GM21423 (cell line): ENCODE results near the gene STK32A.

Source experiments
- ATAC-seq: cut with Tn5 transposase; IDR thresholded peaks from one replicate; pipeline ENCODE4 v1.9.1; 2021; ENCODE audit warnings: mild to moderate bottlenecking, moderate library complexity; ENCODE audit not compliant: unreplicated experiment

Gene STK32A

DNA sequence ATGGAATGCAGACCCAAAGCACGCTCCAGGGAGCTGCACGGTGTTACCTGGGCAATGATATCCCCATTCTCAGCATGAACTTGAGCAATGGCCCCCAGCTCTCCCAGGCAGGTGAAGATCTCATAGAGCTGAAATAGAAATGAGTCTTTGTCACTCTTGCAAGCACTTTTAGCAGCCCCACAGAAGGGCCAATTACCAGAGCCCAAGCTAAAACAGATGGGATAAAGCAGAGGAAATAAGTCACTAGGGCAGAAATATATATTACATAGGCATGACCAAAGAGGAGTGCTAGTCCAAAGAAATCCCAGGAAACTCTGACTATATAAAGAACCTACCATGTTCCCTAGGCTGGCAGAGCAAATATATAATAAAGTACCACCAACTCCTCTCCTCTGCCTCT lies 177.7 kb downstream of the STK32A start:
- no peak for ATAC-seq

DNA sequence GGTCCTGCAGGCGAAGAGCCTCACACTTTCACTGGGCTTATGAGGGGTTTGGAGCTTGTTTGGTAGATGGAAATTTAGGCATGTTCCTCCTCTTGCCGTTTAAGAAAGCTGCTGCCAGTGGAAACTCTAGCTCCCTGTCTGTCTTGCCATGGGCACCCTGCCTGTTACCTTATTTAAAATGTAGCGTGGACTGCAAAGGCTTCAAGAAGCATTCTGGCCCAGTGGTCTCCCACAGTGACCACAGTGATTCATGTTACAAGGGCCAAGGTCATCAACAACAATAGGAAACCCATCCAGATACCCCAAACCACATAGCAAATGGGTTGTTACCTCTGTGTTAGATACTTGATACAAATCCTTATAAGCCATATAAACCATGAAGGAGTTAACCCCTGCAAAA lies 178.4 kb downstream of the STK32A start:
- no peak for ATAC-seq

DNA sequence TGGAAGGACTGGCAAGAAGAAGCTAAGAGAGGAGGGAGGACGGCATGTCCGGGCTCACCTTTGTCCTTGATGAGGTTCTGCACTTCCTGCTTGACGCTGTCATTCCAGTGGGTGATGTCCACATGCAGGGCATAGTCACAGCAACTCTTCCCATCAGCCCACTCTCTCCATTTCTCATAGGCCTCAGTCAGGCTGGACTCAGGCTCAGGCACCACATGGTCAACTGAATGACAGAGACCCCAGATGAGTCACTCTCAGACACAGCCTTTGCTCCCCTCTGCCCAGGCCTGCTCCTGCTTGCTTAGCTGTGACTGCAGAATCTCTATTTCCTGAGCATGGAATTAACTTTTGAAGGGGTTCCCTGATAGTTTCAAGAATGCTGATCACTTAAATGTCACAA lies 180.8 kb downstream of the STK32A start:
- no peak for ATAC-seq

DNA sequence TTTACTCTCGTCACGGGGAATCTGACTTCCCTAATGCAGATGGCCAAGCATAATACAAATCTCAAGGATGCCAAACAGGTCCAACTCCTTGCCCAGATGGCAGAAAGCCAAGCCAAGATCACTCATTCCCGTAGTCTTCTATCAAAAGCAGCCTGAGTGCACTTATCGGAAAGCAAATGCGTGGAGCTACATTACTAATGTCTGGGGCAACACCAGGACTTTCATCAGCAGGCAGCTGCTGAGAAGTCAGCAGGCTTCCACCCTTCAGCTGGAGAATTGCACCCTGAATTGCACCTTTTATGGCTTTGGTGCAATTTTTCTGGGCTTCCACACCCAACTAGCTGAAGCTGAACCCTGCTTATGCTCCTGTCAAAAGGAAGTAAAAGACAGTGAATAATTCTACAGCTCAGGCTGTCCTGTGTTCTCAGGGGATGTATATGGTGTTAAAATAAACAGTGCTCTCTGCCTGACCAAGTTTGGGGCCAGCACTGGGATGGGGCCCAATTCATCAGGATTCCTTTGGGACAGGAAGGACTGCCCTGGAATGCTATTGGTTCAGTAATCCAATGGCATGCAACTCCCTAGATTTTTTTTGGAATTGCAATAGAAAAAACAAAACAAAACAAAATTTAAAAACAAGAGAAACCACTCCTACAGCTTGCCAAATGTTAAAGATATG lies 182.4 kb downstream of the STK32A start:
- ATAC-seq = no peak

DNA sequence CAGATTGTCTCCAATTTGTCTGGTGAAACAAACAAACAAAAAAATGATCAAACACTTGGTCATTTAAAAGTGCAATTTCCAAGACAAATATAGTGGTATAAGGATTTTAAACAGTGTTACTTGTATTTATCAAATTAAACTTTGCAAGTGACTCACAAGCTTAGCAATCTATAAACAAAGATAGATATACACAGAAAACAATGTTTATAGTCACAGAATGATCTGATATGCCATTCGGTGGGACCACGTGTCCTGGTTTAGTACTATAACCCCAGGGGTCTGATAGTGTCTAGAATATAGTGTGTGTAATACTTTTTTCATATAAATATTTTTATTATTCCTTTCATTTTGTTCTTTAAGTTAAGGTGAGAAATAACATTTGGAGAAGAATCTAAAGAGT lies 183.8 kb downstream of the STK32A start:
- ATAC-seq = no peak

DNA sequence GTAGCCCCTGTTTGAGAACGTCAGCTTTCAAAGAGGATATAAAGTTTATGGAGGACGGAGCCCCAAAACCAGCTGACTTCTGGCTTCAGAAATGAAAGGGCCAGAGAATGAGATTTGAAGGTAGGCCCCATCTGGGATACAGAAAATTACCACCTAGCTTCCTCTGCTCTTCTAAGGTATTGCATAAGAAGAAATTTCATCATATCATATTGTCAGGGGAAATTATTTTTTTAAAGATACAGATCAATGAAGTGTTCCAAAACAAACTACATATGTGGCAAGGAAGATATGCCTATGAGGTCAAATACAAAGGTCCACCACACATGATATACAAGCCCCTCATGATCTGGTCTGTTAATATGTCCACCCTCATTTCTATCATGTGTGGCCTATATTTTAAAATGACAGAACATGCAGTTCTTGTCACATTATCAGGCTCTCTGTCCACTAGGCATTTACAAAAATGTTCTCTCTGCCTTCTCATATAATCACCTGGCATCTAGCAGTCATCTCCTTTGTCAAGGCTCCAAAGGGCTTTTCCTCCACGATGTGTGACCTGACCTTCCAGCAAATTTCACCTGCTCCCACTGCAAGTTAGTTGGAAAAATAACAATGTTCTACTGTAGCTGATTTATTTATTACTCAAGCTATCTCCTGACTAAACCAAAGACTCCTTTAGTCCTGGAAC lies 192.0 kb downstream of the STK32A start:
- no peak for ATAC-seq

DNA sequence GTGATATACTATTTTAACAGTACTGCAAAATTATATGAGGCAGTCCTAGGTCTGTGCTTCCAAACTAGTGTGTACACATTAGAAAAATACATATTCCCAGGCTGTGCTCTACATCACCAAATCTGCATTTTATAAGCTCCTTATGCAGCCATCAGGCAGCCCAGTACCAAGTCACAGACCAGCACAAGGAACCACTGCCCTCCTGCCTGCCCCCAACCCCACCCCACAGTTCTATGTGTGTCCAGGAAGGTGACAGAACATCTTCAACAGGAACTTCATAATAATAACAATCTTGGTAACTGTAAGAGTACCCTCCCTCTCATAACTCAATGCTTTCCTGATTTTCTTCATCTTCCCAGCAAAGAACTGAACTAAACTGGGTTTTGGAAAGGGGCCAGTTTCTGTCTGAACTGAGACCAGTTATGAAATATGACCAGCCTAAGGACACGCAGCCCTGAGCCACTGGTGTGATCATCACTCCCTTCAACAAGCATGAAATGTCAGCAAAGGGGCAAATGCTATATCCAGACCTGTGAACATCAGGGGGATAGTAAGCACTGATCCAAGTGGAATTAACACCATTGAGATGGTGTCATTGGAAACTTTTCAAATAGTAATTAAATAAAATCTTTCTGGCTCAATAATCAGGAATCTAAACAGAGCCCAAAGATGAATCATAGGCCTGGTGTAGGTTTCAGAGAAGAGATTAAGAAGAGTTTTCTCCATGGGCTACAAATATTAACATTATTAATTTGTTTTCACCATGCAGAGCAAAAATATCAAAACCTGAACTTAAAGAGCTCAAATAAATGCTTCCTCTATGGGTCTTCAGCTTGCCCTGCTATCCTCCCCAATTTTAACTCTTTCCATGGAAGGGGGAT lies 192.9 kb downstream of the STK32A start:
- ATAC-seq = no peak

DNA sequence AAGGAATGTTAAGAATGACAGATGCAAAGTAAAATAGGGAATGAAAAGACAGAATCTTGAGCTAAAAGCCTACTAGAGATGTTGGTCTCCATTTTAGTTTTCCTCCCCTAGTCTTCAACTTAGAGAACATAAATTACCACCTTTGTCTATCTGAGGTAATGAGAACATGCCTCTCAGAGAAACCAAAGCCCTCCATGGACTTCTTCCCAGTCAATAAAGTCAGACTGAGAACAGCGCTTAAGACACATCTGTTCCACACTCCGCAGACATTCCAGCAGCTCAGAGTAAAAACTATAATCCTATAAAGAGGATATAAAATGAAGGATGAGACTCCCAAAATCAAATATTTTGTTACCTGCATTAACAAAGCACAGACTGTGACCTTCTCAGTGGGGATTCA lies 195.8 kb downstream of the STK32A start:
- no peak for ATAC-seq

DNA sequence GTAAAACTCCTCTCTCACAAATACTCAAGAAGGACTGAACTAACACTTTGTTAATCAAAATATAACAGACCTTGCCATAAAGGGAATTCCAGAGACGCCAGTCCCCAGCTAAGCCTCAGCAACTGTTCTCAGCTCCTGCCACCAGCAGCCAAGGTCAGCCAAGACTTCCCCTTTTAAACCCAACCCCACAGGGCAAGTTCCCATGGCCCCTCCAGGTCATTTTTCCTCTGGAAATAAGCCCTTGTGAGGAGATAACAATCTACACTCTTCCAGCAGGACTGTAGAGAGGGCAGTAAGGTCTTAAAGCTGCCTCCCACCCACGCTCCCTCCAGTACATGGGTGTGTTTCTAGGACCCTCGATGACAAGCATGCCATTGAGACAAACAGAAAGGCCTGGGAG lies 196.8 kb downstream of the STK32A start:
- ATAC-seq = no peak

DNA sequence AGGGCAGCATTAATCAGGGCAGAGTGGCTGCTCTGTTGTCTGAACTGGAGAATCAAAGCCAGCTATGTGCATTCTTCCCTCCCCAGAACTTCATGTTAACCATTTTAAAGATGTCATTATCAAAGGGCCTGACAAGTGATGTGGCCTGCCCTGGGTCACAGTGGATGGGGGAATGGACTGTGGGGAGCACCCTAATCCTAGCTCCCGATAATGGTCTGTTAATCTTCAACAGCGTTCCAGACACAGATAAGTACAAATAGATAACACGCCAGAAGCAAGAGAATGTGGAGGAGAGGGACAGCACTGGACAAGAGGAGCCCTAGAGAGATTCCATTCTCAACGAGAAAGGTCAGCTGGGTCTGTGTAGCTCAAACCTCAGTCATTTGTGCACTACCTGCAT lies 197.5 kb downstream of the STK32A start:
- ATAC-seq = no peak

DNA sequence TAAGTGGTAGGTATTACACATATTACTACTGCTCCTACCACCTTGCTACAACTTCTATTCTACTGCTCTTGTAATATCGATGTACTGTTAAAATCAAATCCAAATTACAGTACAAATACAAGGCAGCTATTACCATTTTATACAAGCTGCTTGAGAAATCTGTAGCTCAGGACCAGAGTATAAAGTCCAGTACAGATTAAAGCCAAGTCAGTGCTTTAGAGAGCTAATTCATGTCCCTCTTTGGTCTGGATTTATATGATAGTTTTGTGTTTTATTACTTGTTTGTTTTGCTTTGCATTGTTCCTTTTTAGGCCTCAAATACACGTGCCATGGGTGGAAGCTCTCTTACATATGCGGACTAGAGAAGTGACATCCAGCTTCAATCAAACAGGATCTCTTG lies 199.2 kb downstream of the STK32A start:
- ATAC-seq = no peak

DNA sequence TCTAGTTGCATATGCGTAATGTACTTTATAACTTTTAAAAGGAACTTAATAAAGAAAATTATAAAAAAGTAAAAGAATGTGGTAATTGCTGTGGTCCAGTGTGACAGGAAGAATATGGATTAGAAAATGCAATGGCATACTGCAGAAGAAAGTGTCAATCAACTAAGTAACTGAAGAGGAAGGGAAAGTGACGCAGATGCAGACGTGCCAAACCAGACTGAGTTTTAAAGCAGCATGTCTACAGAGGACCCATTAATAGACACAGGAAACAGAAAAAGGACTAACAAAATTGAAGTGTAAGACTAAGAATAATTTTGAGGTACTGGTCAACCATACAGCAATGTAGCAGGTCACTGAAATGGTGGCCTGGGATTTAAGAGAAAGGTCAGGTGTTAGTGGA lies 201.8 kb downstream of the STK32A start:
- no peak for ATAC-seq

DNA sequence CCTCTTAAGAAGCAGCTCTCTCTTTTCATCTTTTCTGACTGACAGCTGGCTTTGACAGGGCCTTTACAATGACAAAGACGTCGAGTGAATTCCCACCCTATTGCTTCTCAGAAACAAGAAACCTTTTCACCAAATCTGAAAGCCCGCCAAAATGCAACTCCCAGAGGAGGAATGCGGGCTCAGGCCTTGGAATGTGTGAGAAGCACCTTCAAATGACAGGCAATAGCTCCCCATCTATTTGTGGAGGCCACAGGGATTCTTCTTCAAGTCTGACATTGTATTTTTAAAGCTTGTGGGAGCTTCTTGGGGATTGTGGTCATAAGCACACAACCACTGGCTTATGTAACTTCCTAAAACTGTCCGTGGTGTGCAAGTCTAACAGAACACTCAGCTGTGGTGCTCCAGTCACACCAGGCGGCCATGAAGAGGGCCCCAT lies 202.4 kb downstream of the STK32A start:
- ATAC-seq = no peak
